H1 (cell line): Measurements from ENCODE around the gene MXD1. TPM values are rescaled to one million over a fixed set of nuclear protein-coding genes. Genes with fewer than 3 reads are reported as not detected.

Source experiments
- CTCF ChIA-PET: fragments of 300-600 bp; sonication (Branson Sonifier 250); formaldehyde crosslinking; loops from one replicate; lab custom pipeline; 2021; ENCODE audit not compliant: partially characterized antibody; lab: Charles Lee
- POLR2A ChIA-PET: fragments of 300-600 bp; sonication (Branson Sonifier 250); formaldehyde crosslinking; loops from one replicate; lab custom pipeline; 2021; ENCODE audit warnings: inconsistent platforms; ENCODE audit not compliant: partially characterized antibody; lab: Charles Lee
- DNase-seq, 2 experiments: peaks; one replicate each; pipeline versions ENCODE4 v3.0.0 to v3.0.0-alpha.2; 2010 to 2022; ENCODE audit warnings: low spot score in 2 of 2, low read depth in 1 of 2, mixed read lengths in 1 of 2
- FAIRE-seq: peaks from 2 replicates; lab custom pipeline; 2011; peaks lifted over from hg19 to GRCh38; lab: Jason Lieb, UNC
- H2AFZ ChIP-seq: 2 replicates; pipeline ENCODE4 v1.8.1; 2012; ENCODE audit warnings: low read length, inconsistent platforms
- H2AK5ac ChIP-seq: 2 replicates; pipeline ENCODE4 v1.6.1; 2013; ENCODE audit warnings: low read depth, low read length
- H2BK120ac ChIP-seq: replicated peaks from 2 replicates; pipeline ENCODE3; 2013; ENCODE audit warnings: low read depth, low read length, inconsistent platforms
- H2BK12ac ChIP-seq: 2 replicates; pipeline ENCODE4 v1.6.1; 2013; ENCODE audit warnings: low read depth, low read length
- H2BK15ac ChIP-seq: 2 replicates; pipeline ENCODE4 v1.6.1; 2013; ENCODE audit warnings: low read length
- H2BK20ac ChIP-seq: 2 replicates; pipeline ENCODE4 v1.6.1; 2013; ENCODE audit warnings: low read length
- H2BK5ac ChIP-seq: 2 replicates; pipeline ENCODE4 v1.6.1; 2013; ENCODE audit warnings: low read depth, low read length
- H3K14ac ChIP-seq: 2 replicates; pipeline ENCODE4 v1.6.1; 2013; ENCODE audit warnings: inconsistent platforms; ENCODE audit not compliant: insufficient read length
- H3K18ac ChIP-seq: 2 replicates; pipeline ENCODE4 v1.6.1; 2013; ENCODE audit warnings: low read length; ENCODE audit errors: extremely low read depth
- H3K23ac ChIP-seq: 2 replicates; pipeline ENCODE4 v1.6.1; 2013; ENCODE audit warnings: inconsistent platforms; ENCODE audit not compliant: insufficient read length
- H3K23me2 ChIP-seq: 2 replicates; pipeline ENCODE4 v1.6.1; 2013; ENCODE audit warnings: low read depth, low read length
- H3K27ac ChIP-seq: 2 replicates; pipeline ENCODE4 v1.6.1; 2011; ENCODE audit warnings: low read depth, low read length, inconsistent platforms
- H3K27me3 ChIP-seq, 4 experiments: replicated peaks in 1 of 4; 1 replicate in 1 of 4; 2 replicates in 3 of 4; pipeline versions ENCODE4 v1.6.1 to v1.8.1; 2011 to 2013; ENCODE audit warnings: low read length in 3 of 4, mild to moderate bottlenecking in 3 of 4, inconsistent platforms in 2 of 4, mixed read lengths in 2 of 4, moderate library complexity in 1 of 4; ENCODE audit not compliant: control insufficient read depth in 3 of 4, insufficient read depth in 3 of 4; ENCODE audit errors: extremely low read depth in 1 of 4
- H3K36me3 ChIP-seq, 4 experiments: 2 replicates each; pipeline versions ENCODE4 v1.6.1 to v1.8.1; 2011 to 2013; ENCODE audit warnings: mild to moderate bottlenecking in 4 of 4, low read length in 3 of 4, moderate library complexity in 2 of 4, control low read depth in 1 of 4, inconsistent platforms in 1 of 4; ENCODE audit not compliant: insufficient read depth in 4 of 4, control insufficient read depth in 2 of 4
- H3K4ac ChIP-seq: replicated peaks from 2 replicates; pipeline ENCODE3; 2013; ENCODE audit warnings: low read length, low read depth, mixed read lengths, inconsistent platforms; ENCODE audit not compliant: insufficient read length
- H3K4me1 ChIP-seq, 4 experiments: replicated peaks in 1 of 4; 1 replicate in 1 of 4; 2 replicates in 3 of 4; pipeline versions ENCODE4 v1.6.1 to v1.8.1; 2011 to 2013; ENCODE audit warnings: low read length in 3 of 4, inconsistent platforms in 2 of 4, mixed read lengths in 1 of 4; ENCODE audit not compliant: insufficient read depth in 4 of 4, control insufficient read depth in 3 of 4
- H3K4me2 ChIP-seq, 2 experiments: 2 replicates each; pipeline versions ENCODE4 v1.6.1 to v1.8.1; 2011 to 2013; ENCODE audit warnings: low read depth in 2 of 2, low read length in 2 of 2, control low read depth in 1 of 2, inconsistent platforms in 1 of 2, mild to moderate bottlenecking in 1 of 2; ENCODE audit not compliant: insufficient read depth in 1 of 2
- H3K4me3 ChIP-seq, 4 experiments: fragments of 200-600, 300-600 bp in 1 of 4; sonication (generic), shearing (Covaris generic), sonication (Bioruptor Twin) in 1 of 4; 2 replicates each; pipeline versions ENCODE4 v1.5.1 to v1.8.1; 2011 to 2016; ENCODE audit warnings: low read length in 4 of 4, low read depth in 3 of 4, control low read depth in 2 of 4, inconsistent platforms in 2 of 4, mild to moderate bottlenecking in 2 of 4, mixed read lengths in 1 of 4, moderate library complexity in 1 of 4; ENCODE audit not compliant: insufficient read depth in 2 of 4; ENCODE audit errors: extremely low read depth in 1 of 4
- H3K56ac ChIP-seq: replicated peaks from 2 replicates; pipeline ENCODE3; 2013; ENCODE audit warnings: low read depth, mild to moderate bottlenecking, mixed read lengths, low read length, inconsistent platforms; ENCODE audit not compliant: insufficient read length
- H3K79me1 ChIP-seq: 2 replicates; pipeline ENCODE4 v1.6.1; 2013; ENCODE audit warnings: low read depth, low read length, control low read depth
- H3K79me2 ChIP-seq, 2 experiments: 2 replicates each; pipeline versions ENCODE4 v1.6.1 to v1.8.1; 2012 to 2013; ENCODE audit warnings: low read length in 2 of 2, mild to moderate bottlenecking in 2 of 2, inconsistent platforms in 1 of 2; ENCODE audit not compliant: insufficient read depth in 2 of 2, control insufficient read depth in 1 of 2
- H3K9ac ChIP-seq, 4 experiments: replicated peaks in 1 of 4; 1 replicate in 1 of 4; 2 replicates in 3 of 4; pipeline versions ENCODE4 v1.6.1 to v1.8.1; 2011 to 2013; ENCODE audit warnings: low read depth in 3 of 4, low read length in 3 of 4, control low read depth in 2 of 4, mild to moderate bottlenecking in 2 of 4, moderate library complexity in 2 of 4, inconsistent platforms in 1 of 4; ENCODE audit errors: extremely low read depth in 1 of 4
- H3K9me3 ChIP-seq, 2 experiments: 2 replicates each; pipeline versions ENCODE4 v1.6.1 to v1.8.1; 2012 to 2013; ENCODE audit warnings: mild to moderate bottlenecking in 2 of 2, moderate library complexity in 2 of 2, control low read depth in 1 of 2, inconsistent platforms in 1 of 2, low read depth in 1 of 2, low read length in 1 of 2, mixed read lengths in 1 of 2; ENCODE audit not compliant: insufficient read depth in 2 of 2
- H4K20me1 ChIP-seq, 2 experiments: replicated peaks in 1 of 2; 2 replicates each; pipeline versions ENCODE3 to v1.8.1; 2011 to 2013; ENCODE audit warnings: inconsistent platforms in 2 of 2, low read length in 2 of 2, mild to moderate bottlenecking in 1 of 2; ENCODE audit not compliant: insufficient read depth in 2 of 2, control insufficient read depth in 1 of 2
- H4K5ac ChIP-seq: 2 replicates; pipeline ENCODE4 v1.6.1; 2013; ENCODE audit warnings: low read length, low read depth, mixed read lengths, inconsistent platforms; ENCODE audit not compliant: insufficient read length
- H4K8ac ChIP-seq: 2 replicates; pipeline ENCODE4 v1.8.0; 2013; ENCODE audit warnings: mild to moderate bottlenecking, moderate library complexity, low read length, inconsistent platforms; ENCODE audit not compliant: insufficient read depth; ENCODE audit errors: extremely low read depth
- H4K91ac ChIP-seq: replicated peaks from 2 replicates; pipeline ENCODE3; 2013; ENCODE audit warnings: low read length, mixed read lengths, inconsistent platforms; ENCODE audit not compliant: insufficient read length
- BACH1 ChIP-seq: IDR thresholded peaks from 2 replicates; pipeline ENCODE4 v1.6.1; 2012; ENCODE audit warnings: low read length, improper control_type of control experiment
- KDM1A ChIP-seq: fragments of 200-600, 300-600 bp; sonication (generic); IDR thresholded peaks from 2 replicates; pipeline ENCODE4 v1.7.1; 2016; ENCODE audit warnings: mild to moderate bottlenecking, low read length, borderline replicate concordance
- PHF8 ChIP-seq: fragments of 200-600 bp; sonication (generic); conservative IDR thresholded peaks from 2 replicates; pipeline ENCODE4 v1.7.1; 2012; ENCODE audit warnings: low read depth, mild to moderate bottlenecking, inconsistent platforms, low read length, moderate library complexity
- POU5F1 ChIP-seq: IDR thresholded peaks from 2 replicates; pipeline ENCODE4 v1.6.1; 2011; ENCODE audit warnings: low read depth, mild to moderate bottlenecking, low read length, moderate library complexity
- SAP30 ChIP-seq: fragments of 300-600 bp; sonication (generic); IDR thresholded peaks from 2 replicates; pipeline ENCODE4 v1.7.1; 2012; ENCODE audit warnings: low read length, moderate library complexity, mild to moderate bottlenecking, inconsistent platforms; ENCODE audit not compliant: insufficient read depth, insufficient replicate concordance
- SIN3A ChIP-seq, 2 experiments: IDR thresholded peaks in 1 of 2; conservative IDR thresholded peaks in 1 of 2; 2 replicates each; pipeline ENCODE4 v1.6.1; 2011 to 2012; ENCODE audit warnings: low read length in 2 of 2, improper control_type of control experiment in 1 of 2, low read depth in 1 of 2, mild to moderate bottlenecking in 1 of 2
- SUZ12 ChIP-seq: fragments of 200-600 bp; sonication (generic); IDR thresholded peaks from 2 replicates; pipeline ENCODE4 v1.6.1; 2012; ENCODE audit warnings: mild to moderate bottlenecking, inconsistent platforms, low read length, moderate library complexity, mixed read lengths
- TBP ChIP-seq: IDR thresholded peaks from 2 replicates; pipeline ENCODE4 v1.6.1; 2011; ENCODE audit warnings: low read depth, low read length, improper control_type of control experiment
- WGBS, 2 experiments: shearing (Covaris generic) in 1 of 2; methylation state at CpG; one replicate each; pipeline versions ENCODE4 v1.1.6 to v1.1.7; 2013 to 2015; ENCODE audit warnings: low lambda C conversion rate in 2 of 2, mixed read lengths in 2 of 2, inconsistent platforms in 1 of 2, low coverage in 1 of 2, missing lambda C conversion rate in 1 of 2; ENCODE audit not compliant: insufficient replicate concordance in 2 of 2, insufficient coverage in 1 of 2, insufficient read length in 1 of 2; ENCODE audit errors: extremely low coverage in 1 of 2, missing lambda C conversion rate in 1 of 2; 5-methylcytosine and 5-hydroxymethylcytosine counted together
- polyA plus RNA-seq, 7 experiments: library from polyadenylated mRNA; depleted of rRNA in 3 of 7; stranded (reverse) in 5 of 7; unstranded in 2 of 7; fragments of >200 nt in 5 of 7; fragments of 200-250 nt in 2 of 7; gene quantifications; 1 replicate in 5 of 7; 2 replicates in 1 of 7; 4 replicates in 1 of 7; pipeline versions ENCODE4 v1.2.1 to v1.2.3, GENCODE V29; 2011 to 2013; ENCODE audit warnings: missing spikeins in 2 of 7, mixed read lengths in 2 of 7
- total RNA-seq: library from RNA; stranded (reverse); fragmentation: NEBNext Ultra II Directional; extraction: Animal tissue kit (Norgen Biotek cat#: 25700); gene quantifications from 2 replicates; pipeline ENCODE4 v1.2.1, GENCODE V29; 2021

The MXD1 gene
- total and polyA plus RNA-seq, 2 of the 8 experiments (the other 6 are each of a cell fraction or from before 2014, with no cell fraction given) = 1.6 to 2.6 TPM

- Histone ChIP-seq H2BK12ac (no peak overlapping the region), H3K27me3 (no peaks in the 10 kb centered on the region), H3K23me2 (peaks cover 2% of the 10 kb centered on the region; the same call in 1 of the 2 replicates), H3K79me2 (no peaks in the 10 kb centered on the region), H2BK120ac (no peak overlapping the region), H2BK20ac (no peak overlapping the region), H3K23ac (no peak overlapping the region), H2BK5ac (no peak overlapping the region), H3K56ac (no peak overlapping the region), H3K9me3 (no peaks in the 10 kb centered on the region), H3K4ac (no peak overlapping the region), H3K27ac (no peak overlapping the region), H4K20me1 (no peaks in the 10 kb centered on the region), H3K18ac (no peak overlapping the region), H4K5ac (no peak overlapping the region), H3K14ac (no peak overlapping the region), H2BK15ac (no peak overlapping the region), H3K4me3 (no peak overlapping the region), H3K79me1 (no peaks in the 10 kb centered on the region), H3K4me2 (no peak overlapping the region), H4K8ac (no peak overlapping the region; the same call in 1 of the 2 replicates), H3K9ac (no peak overlapping the region), H3K4me1 (peaks cover 0 to 4% (median 3%) of the 10 kb centered on the region in 4 experiments; a peak in 4 of 7 replicates), H4K91ac (no peak overlapping the region), H2AFZ (no peak overlapping the region), H3K36me3 (no peaks in the 10 kb centered on the region), H2AK5ac (no peak overlapping the region)
- CTCF ChIA-PET = no interaction called here
- POLR2A ChIA-PET = no interaction called here
- FAIRE-seq = no peak
- DNase-seq = no peak
- WGBS, 2 experiments = 93% methylated on average over 8 of the region's 8 CpGs; no CpG with 5 or more reads in 1 of the 2 experiments
- TF ChIP-seq SIN3A (conservative IDR thresholded peaks at IDR 0.05 in 1 of 2, IDR thresholded peaks at IDR 0.05 in 1 of 2; ENCODE audit: low read depth in 1 of 2, low read length in 2 of 2) = no peak
- TF ChIP-seq TBP = no peak
- TF ChIP-seq BACH1 = no peak
- TF ChIP-seq KDM1A = no peak
- no peak for TF ChIP-seq SAP30
- TF ChIP-seq PHF8 = no peak
- no peak for TF ChIP-seq SUZ12
- TF ChIP-seq POU5F1 = no peak
Measured at GRCh38 chr2:69977186-69977585, 62.3 kb downstream of the MXD1 start.
